ENCODE results near the gene SAMD11. TPM values are rescaled to one million over a fixed set of nuclear protein-coding genes. Genes with fewer than 3 reads are reported as not detected.
"Not testable (repeated sequence)": the region's sequence is repeated elsewhere in the genome, so short reads cannot be mapped to it uniquely, and the experiment has no call there.

The SAMD11 gene
- polyA plus RNA-seq, 1 donor from 2014 or later = 21.6 TPM

DNA sequence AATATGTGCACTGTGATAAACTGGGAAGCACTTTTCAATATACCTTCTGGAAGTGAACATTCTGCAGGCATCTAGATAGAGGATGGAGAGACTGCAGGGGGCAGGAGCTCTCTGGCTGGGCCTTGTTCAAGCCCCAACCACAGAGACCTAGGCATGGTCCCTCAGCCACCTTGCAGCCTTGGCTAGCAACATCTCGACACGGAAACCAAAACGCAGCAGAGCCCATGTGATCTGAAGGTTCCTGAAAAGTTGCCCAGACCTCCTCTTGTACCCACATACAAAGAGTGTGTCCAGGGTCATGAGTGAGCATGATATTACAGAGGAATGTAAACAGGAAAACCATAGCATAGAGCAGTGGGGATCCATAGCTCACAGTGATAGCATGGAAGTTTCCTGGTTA, 33.1 kb upstream of the SAMD11 start:
- Histone ChIP-seq H3K9me2 (ENCODE audit: insufficient read depth, low read length) (no peaks in the 10 kb centered on the region), H3K27ac (ENCODE audit: low read length) (no peak overlapping the region), H3K9me3 (ENCODE audit: low read length) (no peaks in the 10 kb centered on the region), H3K27me3 (ENCODE audit: insufficient read depth, low read depth, low read length) (peaks cover 7% of the 10 kb centered on the region), H2AFZ (ENCODE audit: low read depth, low read length) (no peak overlapping the region), H3K4me3 (ENCODE audit: low read length) (no peak overlapping the region), H3F3A (ENCODE audit: insufficient read depth, low read length, poor library complexity, severe bottlenecking) (no peaks in the 10 kb centered on the region), H3K79me2 (replicated peaks; ENCODE audit: insufficient read depth, low read length) (no peaks in the 10 kb centered on the region), H3K36me3 (ENCODE audit: insufficient read depth, low read length) (no peaks in the 10 kb centered on the region), H3K4me2 (ENCODE audit: low read length) (no peak overlapping the region), H3K9ac (ENCODE audit: low read length) (no peak overlapping the region), H4K20me1 (ENCODE audit: insufficient read depth) (no peaks in the 10 kb centered on the region)
- TF ChIP-seq RAD21 (conservative IDR thresholded peaks at IDR 0.05) = no peak
- no peak for TF ChIP-seq TAF1 (IDR thresholded peaks at IDR 0.05; ENCODE audit: low read depth)
- TF ChIP-seq MXI1 (conservative IDR thresholded peaks at IDR 0.05; ENCODE audit: poor library complexity, severe bottlenecking) = no peak
- no peak for TF ChIP-seq EP300 (conservative IDR thresholded peaks at IDR 0.05; ENCODE audit: poor library complexity, severe bottlenecking)
- no peak for TF ChIP-seq EZH2 (IDR thresholded peaks at IDR 0.05; ENCODE audit: borderline replicate concordance, insufficient read depth, low read length, poor library complexity, severe bottlenecking)
- TF ChIP-seq SMC3 (conservative IDR thresholded peaks at IDR 0.05; ENCODE audit: poor library complexity) = no peak
- no peak for TF ChIP-seq POLR2AphosphoS5 (IDR thresholded peaks at IDR 0.05)
- TF ChIP-seq, protein P1, sequence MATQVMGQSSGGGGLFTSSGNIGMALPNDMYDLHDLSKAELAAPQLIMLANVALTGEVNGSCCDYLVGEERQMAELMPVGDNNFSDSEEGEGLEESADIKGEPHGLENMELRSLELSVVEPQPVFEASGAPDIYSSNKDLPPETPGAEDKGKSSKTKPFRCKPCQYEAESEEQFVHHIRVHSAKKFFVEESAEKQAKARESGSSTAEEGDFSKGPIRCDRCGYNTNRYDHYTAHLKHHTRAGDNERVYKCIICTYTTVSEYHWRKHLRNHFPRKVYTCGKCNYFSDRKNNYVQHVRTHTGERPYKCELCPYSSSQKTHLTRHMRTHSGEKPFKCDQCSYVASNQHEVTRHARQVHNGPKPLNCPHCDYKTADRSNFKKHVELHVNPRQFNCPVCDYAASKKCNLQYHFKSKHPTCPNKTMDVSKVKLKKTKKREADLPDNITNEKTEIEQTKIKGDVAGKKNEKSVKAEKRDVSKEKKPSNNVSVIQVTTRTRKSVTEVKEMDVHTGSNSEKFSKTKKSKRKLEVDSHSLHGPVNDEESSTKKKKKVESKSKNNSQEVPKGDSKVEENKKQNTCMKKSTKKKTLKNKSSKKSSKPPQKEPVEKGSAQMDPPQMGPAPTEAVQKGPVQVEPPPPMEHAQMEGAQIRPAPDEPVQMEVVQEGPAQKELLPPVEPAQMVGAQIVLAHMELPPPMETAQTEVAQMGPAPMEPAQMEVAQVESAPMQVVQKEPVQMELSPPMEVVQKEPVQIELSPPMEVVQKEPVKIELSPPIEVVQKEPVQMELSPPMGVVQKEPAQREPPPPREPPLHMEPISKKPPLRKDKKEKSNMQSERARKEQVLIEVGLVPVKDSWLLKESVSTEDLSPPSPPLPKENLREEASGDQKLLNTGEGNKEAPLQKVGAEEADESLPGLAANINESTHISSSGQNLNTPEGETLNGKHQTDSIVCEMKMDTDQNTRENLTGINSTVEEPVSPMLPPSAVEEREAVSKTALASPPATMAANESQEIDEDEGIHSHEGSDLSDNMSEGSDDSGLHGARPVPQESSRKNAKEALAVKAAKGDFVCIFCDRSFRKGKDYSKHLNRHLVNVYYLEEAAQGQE (IDR thresholded peaks at IDR 0.05; ENCODE audit: borderline replicate concordance) = no peak
- TF ChIP-seq, protein P2, sequence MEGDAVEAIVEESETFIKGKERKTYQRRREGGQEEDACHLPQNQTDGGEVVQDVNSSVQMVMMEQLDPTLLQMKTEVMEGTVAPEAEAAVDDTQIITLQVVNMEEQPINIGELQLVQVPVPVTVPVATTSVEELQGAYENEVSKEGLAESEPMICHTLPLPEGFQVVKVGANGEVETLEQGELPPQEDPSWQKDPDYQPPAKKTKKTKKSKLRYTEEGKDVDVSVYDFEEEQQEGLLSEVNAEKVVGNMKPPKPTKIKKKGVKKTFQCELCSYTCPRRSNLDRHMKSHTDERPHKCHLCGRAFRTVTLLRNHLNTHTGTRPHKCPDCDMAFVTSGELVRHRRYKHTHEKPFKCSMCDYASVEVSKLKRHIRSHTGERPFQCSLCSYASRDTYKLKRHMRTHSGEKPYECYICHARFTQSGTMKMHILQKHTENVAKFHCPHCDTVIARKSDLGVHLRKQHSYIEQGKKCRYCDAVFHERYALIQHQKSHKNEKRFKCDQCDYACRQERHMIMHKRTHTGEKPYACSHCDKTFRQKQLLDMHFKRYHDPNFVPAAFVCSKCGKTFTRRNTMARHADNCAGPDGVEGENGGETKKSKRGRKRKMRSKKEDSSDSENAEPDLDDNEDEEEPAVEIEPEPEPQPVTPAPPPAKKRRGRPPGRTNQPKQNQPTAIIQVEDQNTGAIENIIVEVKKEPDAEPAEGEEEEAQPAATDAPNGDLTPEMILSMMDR (IDR thresholded peaks at IDR 0.05; ENCODE audit: poor library complexity, severe bottlenecking) = no peak

DNA sequence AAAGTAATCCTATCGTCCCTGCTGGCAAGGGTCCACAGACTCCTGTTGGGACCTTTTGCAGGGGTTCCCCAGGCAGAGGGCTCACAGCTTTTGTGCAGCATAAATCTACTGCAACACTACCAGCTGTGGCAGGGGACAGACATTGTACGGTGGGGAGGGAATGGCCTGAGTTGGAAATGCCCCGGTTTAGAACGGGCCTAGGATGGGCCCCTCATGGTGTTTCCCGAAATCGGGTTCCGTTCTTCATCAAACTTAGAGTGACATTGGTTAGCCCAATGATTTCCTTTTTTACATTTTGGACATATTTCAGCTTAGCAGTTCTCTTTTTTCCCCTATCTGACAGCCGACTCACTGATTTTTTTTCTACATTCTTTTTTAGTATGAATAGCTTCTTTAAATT, 26.5 kb upstream of the SAMD11 start:
- TF ChIP-seq, protein P1 (IDR thresholded peaks at IDR 0.05; ENCODE audit: borderline replicate concordance) = no peak
- TF ChIP-seq RAD21 (conservative IDR thresholded peaks at IDR 0.05) (no peak), MXI1 (conservative IDR thresholded peaks at IDR 0.05; ENCODE audit: poor library complexity, severe bottlenecking) (no peak), SMC3 (conservative IDR thresholded peaks at IDR 0.05; ENCODE audit: poor library complexity) (no peak), EZH2 (IDR thresholded peaks at IDR 0.05; ENCODE audit: borderline replicate concordance, insufficient read depth, low read length, poor library complexity, severe bottlenecking) (no peak), EP300 (conservative IDR thresholded peaks at IDR 0.05; ENCODE audit: poor library complexity, severe bottlenecking) (no peak), POLR2AphosphoS5 (IDR thresholded peaks at IDR 0.05) (no peak), TAF1 (IDR thresholded peaks at IDR 0.05; ENCODE audit: low read depth) (no peak)
- TF ChIP-seq, protein P2 (IDR thresholded peaks at IDR 0.05; ENCODE audit: poor library complexity, severe bottlenecking) = no peak
- Histone ChIP-seq H3K9ac (ENCODE audit: low read length) (no peak overlapping the region), H3K36me3 (ENCODE audit: insufficient read depth, low read length) (no peaks in the 10 kb centered on the region), H3K4me3 (ENCODE audit: low read length) (no peak overlapping the region), H2AFZ (ENCODE audit: low read depth, low read length) (no peak overlapping the region), H3K79me2 (replicated peaks; ENCODE audit: insufficient read depth, low read length) (no peaks in the 10 kb centered on the region), H3K4me2 (ENCODE audit: low read length) (no peak overlapping the region), H3K9me2 (ENCODE audit: insufficient read depth, low read length) (no peaks in the 10 kb centered on the region), H3K27me3 (ENCODE audit: insufficient read depth, low read depth, low read length) (no peaks in the 10 kb centered on the region), H4K20me1 (ENCODE audit: insufficient read depth) (no peaks in the 10 kb centered on the region), H3K9me3 (ENCODE audit: low read length) (no peaks in the 10 kb centered on the region), H3F3A (ENCODE audit: insufficient read depth, low read length, poor library complexity, severe bottlenecking) (no peaks in the 10 kb centered on the region), H3K27ac (ENCODE audit: low read length) (no peak overlapping the region)

DNA sequence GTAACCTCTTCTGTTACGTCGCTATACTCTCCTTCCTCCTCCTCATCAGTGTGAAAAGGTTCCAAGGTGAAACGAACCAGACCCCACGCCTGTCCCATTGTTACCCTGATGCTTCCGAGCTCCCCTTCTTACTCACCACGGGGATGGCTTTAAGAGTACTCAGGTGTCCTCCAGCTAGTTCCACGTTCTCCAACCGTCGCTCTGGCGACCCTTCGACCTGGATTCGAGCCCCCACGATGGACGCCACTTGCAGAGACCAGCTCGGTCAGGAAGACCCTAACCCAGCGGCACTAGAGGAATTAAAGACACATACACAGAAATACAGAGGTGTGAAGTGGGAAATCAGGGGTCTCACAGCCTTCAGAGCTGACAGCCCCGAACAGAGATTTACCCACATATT, 25.8 kb upstream of the SAMD11 start:
- not testable (repeated sequence) for H3K9me3 ChIP-seq (ENCODE audit: low read length); H3K27ac ChIP-seq (ENCODE audit: low read length); H3K36me3 ChIP-seq (ENCODE audit: insufficient read depth, low read length); H3F3A ChIP-seq (ENCODE audit: insufficient read depth, low read length, poor library complexity, severe bottlenecking); H3K27me3 ChIP-seq (ENCODE audit: insufficient read depth, low read depth, low read length); H3K4me2 ChIP-seq (ENCODE audit: low read length); H3K9me2 ChIP-seq (ENCODE audit: insufficient read depth, low read length); H3K9ac ChIP-seq (ENCODE audit: low read length); H2AFZ ChIP-seq (ENCODE audit: low read depth, low read length); H3K4me3 ChIP-seq (ENCODE audit: low read length); H3K79me2 ChIP-seq (replicated peaks; ENCODE audit: insufficient read depth, low read length); H4K20me1 ChIP-seq (ENCODE audit: insufficient read depth)

Data from neural cell (in vitro differentiated cells).